SK-MEL-5 (cell line): ENCODE measurements around the gene EEF1AKMT3. TPM values are rescaled to one million over a fixed set of nuclear protein-coding genes. Genes with fewer than 3 reads are reported as not detected.
"Not testable (repeated sequence)": the region's sequence is repeated elsewhere in the genome, so short reads cannot be mapped to it uniquely, and the experiment has no call there.

Experiments used
- DNase-seq: peaks from one replicate; pipeline ENCODE4 v3.0.0-alpha.2; 2016; ENCODE audit warnings: low read depth, low spot score
- in situ Hi-C: cut with HindIII; loops from 2 replicates; pipeline ENCODE4 v1.10.0; 2016; ENCODE audit warnings: low sequenced_read_pairs, high pct_unique_total_duplicates, low pct_unique_long_range_greater_than_20kb
- total RNA-seq: library from RNA; depleted of rRNA; stranded (reverse); fragments of >200 nt; shearing (Covaris generic); gene quantifications from 2 replicates; pipeline ENCODE4 v1.2.3, GENCODE V29; 2014

EEF1AKMT3 gene
- total RNA-seq, 1 experiment from 2014 or later, result 6.3 TPM

DNA sequence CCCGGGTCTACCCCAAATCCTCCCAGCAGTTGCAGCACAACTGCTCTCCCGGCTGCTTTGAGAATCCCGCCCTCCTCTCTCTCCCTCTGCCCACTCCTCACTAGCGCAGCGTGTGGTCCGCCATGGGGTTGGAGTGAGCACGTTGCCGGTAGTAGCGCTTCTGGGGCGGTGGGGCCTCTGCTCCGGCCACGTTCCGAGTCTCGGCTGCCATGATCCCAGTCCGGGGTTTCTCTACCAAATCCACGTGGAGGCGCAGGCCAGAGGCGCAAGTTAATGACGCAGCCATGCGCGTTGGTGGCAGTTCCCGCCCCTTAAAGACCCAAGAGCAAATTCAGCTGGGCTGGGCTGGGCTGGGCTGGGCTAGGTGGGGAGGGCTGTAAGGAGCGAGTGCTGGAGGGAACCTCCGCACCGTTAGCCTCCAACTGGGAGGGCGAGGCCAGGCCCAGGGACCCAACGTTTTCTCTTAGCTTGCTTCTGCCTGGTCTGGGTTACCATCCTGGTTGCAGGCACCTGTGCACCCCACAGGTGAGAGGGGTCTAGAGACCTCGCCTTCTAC is 463 bp upstream of the EEF1AKMT3 start, which contains the start of gene METTL1:
TSS of gene METTL1 (minus strand) at position 233 of the 556 bp plus-strand sequence. CDS start at position 211, 22 bp downstream.
- peak; percentile 98 for DNase-seq
- in situ Hi-C loops, result no loop called here

DNA sequence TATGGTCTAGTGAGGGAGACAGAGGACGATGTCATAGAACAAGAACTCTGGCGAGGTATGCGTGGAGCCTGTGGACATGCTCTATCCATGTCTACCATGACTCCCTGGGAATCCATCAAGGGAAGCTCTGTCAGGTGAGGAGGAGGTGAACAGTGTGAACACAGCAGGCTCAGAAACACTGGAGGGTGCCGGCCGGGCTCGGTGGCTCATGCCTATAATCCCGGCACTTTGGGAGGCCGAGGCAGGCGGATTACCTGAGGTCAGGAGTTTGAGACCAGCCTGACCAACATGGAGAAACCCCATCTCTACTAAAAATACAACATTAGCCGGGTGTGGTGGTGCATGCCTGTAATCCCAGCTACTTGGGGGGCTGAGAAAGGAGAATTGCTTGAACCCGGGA is 2.2 kb downstream of the EEF1AKMT3 start:
- DNase-seq, in situ Hi-C loops: not testable (repeated sequence)

DNA sequence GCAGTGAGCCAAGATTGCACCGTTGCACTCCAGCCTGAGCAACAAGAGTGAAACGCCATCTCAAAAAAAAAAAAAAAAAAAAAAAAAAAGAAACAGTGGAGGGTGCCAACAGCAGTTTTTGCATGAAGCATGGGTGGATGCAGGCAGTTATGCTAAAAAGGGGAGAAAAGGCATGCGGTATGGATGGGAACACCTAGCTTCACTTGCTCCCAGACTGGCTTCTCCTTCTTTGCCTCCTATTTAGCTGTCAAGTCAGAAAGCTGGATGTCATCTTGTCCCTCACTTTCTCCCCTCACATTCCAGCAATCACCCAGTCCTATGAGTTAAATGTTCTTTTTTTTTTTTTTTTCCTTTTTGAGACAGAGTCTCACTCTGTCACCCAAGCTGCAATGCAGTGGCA is 2.6 kb downstream of the EEF1AKMT3 start:
- in situ Hi-C loops, result no loop called here
- DNase-seq, result no peak

DNA sequence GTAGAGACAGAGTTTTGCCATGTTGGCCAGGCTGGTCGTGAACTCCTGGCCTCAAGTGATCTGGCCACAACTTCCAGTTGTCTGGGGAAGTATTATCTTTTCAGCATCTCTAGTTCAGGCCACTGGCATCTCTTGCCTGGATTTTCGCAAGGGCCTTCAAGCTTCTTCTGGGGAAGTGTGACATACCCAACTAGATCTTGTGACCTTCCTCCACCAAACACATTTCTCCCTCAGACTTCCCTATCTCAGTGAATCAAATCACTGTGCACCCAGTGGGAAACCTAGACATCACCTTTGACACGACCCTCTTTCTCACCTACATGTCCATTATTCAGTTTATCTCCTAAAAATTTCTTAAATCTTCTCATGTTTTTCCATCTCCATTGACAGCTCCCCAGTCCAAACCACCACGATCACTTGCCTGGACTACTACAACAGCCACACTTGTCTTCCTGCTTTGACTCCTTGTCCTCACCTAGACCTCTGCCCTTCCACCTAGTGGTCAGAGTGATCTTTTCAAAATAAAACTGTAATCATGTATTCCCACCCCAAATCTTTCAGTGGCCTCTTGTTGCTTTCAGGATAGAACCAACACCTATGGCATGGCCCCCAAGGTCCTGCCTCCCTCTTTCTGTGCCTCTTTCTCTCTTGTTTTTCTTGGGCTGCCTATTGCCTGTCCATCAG is 3.3 kb downstream of the EEF1AKMT3 start:
- DNase-seq, result peak; percentile 42
- in situ Hi-C loops, result no loop called here

DNA sequence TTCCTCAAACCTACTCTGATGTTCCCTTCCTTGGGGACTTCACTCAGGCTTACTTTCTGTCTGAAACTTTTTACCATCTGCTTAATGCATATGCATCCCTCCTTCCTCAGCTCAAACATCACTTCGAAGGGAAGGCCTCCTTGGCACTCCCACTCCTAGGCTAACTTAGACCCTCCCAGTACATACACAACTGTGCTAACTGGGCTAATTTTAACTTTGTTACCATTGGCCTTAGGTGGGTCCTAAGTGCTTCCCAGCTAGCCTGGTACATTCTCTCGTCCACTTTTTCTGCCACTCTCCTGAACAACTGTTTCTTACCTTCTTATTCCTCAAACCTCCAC is 3.8 kb downstream of the EEF1AKMT3 start:
- no peak for DNase-seq
- in situ Hi-C loops, result no loop called here

DNA sequence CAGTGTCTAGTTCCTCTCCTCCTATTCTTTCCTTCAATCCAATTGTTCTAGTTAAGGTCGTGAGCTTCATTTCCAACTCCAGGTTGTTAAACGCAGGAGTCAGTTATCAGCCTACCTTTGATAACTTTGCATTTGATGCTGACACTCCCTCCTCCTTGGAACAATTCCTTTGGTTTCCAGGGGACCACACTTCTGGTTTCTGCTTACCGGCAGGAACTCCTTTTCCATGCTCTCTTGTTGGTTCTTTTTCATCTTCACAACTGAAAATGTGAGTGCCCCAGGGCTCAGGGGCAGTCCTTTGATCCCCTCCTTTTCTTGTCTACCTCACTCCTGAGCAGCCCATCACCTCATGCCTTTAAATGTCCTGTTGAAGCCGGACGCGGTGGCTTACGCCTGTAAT is 5.0 kb downstream of the EEF1AKMT3 start:
- in situ Hi-C loops, result no loop called here
- no peak for DNase-seq

DNA sequence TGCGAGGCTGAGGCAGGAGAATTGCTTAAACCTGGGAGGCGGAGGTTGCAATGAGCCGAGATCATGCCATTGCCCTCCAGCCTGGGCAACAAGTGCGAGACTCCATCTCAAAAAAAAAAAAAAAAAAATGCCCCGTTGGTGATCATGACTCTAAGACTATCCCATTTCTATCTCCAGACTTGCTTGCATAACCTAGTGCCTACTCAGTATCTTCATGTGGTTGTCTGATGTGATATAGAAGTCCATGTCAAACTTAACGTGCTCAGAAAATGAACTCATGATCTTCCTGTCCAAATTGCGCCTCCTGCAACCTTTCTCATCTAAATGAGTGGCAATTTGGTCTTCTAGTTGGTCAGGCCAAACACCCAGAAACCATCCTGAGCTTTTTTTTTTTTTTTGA is 5.5 kb downstream of the EEF1AKMT3 start:
- in situ Hi-C loops, result no loop called here
- DNase-seq, result no peak

DNA sequence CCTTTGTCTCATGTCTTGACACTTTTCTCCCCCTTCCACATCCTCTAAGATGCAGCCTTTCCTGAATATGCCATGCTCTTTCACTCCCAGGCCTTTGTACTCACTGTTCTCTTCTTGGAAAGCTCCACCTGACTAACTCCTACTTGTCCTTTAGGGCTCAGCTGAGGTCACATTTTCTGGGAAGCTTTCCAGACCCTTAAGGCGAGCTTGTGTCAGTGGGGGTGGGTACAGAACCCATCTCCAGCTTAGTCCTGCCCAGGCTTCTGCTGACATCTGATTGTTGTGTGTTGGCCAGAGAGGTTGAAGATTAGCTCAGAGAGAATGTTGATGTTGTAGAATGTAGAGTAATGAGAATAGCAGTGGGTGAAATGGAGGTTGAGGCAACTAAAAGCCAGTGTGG is 7.3 kb downstream of the EEF1AKMT3 start:
- no peak for DNase-seq
- in situ Hi-C loops, result no loop called here

DNA sequence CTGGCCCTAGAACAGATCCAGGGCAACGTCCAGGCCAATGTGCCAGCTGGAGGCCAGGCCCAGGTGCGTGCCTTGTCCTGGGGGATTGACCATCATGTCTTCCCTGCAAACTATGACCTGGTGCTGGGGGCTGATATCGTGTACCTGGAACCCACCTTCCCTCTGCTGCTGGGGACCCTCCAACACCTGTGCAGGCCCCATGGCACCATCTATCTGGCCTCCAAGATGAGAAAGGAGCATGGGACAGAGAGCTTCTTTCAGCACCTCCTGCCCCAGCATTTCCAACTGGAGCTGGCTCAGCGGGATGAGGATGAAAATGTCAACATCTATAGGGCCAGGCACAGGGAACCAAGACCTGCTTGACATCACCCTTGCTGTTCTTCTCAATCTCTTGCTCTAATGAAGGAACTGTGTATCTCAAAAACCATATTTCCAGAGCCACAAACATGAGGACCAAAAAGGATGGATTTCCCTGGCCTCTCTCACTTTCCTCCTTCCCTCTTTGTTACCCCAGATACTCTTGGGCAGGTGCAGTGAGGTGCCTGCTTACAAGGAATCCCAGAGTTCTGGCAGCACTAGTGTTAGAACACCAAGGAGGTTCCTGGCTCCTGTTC is 8.0 kb downstream of the EEF1AKMT3 start:
- in situ Hi-C loops, result no loop called here
- no peak for DNase-seq

DNA sequence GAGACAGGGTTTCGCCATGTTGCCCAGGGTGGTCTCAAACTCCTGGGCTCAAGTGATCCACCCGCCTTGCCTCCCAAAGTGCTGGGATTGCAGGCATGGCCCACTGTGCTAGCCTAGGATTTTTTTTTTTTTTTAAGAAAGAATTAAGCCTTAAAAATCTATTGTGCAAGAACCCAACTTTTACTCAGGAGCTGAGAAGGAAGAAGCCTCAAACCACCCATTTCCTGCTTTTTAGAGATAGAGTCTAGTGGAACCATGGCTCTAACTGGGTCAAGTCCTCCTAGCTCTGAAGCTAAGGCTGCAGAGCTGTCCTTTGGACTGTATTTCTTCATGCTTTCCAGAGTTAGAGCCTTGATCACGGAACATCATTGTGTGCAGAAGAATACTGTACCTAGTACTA is 8.8 kb downstream of the EEF1AKMT3 start:
- DNase-seq, result no peak
- in situ Hi-C loops, result no loop called here

DNA sequence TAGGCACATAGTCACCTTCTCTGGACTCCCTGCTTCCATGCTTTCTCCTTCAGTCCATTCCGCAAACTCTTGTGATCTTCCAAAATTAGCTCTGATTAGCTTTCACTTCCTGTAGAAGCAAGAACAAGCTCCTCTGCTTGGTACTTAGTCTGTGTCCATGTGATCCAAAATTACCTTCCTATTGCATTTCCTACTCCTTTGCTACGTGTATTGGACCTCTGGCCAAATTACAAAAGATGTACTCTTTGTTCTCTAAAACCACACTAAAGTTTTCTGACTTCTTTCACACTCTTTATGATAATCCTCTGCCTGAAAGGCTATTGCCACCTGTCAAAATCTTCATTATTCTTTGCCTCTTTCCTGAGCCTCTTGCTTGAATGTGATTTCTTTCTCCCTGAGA is 9.4 kb downstream of the EEF1AKMT3 start:
- in situ Hi-C loops, result no loop called here
- DNase-seq, result no peak

DNA sequence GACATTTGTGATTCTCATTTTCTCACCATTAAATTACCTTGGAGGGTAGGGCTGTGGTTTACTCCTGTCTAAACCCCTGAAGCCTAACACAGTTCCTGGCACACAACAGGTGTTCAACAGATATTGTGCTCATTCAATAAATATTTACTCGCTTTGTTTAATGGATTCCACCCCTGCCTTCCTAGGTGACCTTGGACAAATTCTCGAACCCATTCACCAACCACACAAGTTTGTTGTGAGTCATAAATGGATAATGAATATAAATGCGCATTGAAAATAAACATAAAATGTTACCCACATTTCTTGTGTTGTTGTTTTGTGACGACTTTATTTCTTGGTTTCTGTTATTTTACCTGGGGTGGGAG is 9.8 kb downstream of the EEF1AKMT3 start:
- in situ Hi-C loops, result no loop called here
- DNase-seq, result no peak

DNA sequence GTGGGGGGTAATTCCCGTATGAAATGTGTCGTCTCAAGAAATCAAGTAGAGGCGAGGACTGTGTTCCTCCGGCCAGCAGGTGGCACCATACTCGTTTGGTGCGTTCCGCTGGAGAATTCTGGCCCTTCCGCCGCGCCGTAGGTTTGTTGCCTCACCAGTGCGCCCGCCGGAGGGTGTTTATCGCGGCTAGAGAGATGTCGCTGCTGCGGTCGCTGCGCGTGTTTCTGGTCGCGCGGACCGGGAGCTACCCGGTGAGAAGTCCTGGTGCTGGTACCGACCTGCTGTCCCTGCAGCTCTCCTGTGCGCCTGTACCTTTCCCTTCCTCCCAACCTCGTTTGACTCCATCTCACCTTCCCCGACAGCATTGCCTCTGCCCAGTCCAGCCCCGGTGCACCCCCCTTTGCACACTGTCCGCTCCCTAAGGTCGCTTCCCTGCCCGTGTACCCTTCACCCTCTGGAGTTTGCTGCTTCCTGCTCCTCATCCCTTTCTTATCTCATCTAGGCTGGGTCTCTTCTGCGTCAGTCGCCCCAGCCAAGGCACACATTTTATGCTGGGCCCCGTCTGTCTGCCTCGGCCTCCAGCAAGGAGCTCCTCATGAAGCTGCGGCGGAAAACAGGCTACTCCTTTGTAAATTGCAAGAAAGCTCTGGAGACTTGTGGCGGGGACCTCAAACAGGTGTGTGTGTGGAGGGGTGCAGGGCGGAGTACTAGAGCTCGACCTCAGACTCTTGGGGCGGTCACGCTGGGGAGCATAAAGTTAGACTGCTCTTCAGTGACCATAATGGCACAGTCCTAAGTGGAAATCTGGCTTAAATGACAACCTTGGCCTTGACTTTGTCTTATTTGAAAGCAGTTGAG is 10.4 kb downstream of the EEF1AKMT3 start, which contains the start of gene TSFM:
TSS of gene TSFM (plus strand) at position 180 of the 858 bp plus-strand sequence. CDS start at position 195, 15 bp downstream.
- in situ Hi-C loops, result no loop called here
- DNase-seq, result peak; percentile 95

DNA sequence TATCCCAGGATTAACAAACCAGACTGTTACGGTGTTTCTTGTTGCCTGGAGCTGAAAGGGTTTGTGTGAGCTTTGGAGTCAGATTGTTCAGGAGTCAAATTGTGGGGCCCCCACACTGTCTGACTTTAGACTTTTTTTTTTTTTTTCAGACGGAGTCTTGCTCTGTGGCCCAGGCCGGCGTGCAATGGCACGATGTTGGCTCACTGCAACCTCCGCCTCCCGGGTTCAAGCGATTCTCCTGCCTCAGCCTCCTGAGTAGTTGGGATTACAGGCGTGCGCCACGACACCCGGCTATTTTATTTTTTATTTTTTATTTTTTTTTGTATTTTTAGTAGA is 11.0 kb downstream of the EEF1AKMT3 start:
- no peak for DNase-seq
- in situ Hi-C loops, result no loop called here

DNA sequence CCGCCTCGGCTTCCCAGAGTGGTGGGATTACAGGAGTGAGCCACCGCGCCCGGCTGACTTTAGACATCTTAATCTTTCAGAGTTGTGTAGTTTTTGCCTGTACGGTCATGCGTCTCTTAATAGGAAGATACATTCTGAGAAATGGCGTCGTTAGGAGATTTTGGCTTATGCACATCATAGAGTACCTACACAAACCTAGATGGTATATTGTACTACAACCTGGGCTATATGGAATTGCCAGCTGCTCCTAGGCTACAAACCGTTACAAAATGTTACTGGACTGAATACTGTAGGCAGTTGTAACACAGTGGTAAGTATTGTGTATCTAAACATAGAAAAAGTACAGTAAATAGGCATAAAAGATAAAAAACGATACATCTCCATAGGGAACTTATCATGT is 11.4 kb downstream of the EEF1AKMT3 start:
- in situ Hi-C loops, result no loop called here
- no peak for DNase-seq

DNA sequence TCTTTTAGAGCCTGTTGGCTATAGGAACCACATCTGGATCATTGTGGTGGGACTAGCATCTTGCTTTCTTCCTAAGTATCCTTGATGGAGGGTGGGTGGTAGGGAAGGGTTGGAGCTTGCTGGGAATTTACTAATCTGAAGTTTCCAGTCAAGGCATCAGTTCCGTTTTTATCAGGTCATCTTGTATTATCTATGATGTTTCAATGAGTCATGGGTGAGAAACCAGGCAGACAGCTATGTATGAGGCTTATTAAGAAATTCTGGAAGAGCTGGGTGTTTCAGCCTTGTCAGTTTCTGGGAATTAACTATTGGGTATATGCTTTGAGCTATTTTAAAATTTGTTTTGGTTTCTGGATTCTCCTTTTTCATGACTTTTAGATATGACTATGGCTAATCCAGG is 21.5 kb downstream of the EEF1AKMT3 start:
- DNase-seq, result no peak
- in situ Hi-C loops, result no loop called here

DNA sequence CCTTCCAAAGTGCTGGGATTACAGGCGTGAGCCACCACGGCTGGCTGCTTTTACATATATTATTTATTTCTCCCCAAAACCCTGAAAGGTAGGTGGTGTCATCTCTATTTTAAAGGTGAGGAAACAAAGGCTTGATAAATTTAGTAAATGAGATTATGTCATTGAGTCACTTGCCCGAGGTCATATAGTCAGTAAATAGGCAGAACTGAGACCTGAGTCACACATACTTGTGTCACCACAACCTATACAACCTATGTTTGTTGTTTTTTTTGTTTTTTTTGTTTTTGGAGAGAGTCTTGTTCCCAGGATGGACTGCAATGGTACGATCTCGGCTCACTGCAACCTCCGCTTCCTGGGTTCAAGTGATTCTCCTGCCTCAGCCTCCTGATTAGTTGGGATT is 22.9 kb downstream of the EEF1AKMT3 start:
- DNase-seq, result no peak
- in situ Hi-C loops, result no loop called here

DNA sequence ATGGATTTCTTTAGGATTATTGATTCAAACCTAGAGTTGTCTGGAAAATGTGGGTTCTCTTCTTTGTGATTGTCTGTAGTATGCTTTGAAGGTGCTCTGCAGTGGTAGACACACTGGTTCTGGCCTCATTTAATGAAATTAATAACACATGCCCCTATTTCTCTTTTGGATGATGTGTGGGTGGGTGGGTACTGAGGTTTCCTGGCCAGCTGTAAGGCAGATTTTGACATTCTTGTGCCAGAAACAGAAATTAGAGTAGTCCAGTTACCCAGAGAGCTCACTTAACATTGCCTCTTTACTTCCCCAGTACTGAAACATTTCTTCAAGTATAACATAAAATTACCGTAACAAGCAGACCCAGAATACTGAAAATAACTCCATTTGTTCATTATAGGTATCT is 24.6 kb downstream of the EEF1AKMT3 start:
- in situ Hi-C loops, result no loop called here
- no peak for DNase-seq
